GM03348 (cell line): ENCODE results near the gene OASL.

Experiments used
- DNase-seq: peaks from one replicate; pipeline ENCODE4 v3.0.0; 2012; ENCODE audit warnings: low spot score

OASL gene

DNA sequence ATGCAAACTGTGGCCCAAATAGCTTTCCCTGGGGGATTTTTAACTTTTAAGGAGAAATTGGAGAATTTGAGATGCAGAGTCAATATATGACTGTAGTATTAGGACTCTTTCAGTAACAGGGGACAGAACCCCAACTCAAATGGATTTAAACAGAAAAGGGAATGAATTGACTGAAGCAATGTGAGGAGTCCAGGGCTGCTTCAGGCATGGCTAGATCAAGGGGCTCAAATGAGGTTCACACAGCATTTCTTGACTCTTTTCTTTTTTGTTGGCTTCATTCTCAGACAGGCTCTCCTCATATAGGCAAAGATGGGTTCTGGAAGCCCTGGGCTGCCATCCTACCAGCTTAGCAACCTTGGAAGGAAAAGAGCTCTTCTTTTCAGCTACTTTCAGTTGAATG is 47.1 kb downstream of the OASL start:
- DNase-seq = no peak

GRCh38 chr12:120990487-120991055 is 48.5 kb downstream of the OASL start:
- DNase-seq = no peak

- no peak for DNase-seq
These were observed 49.4 kb downstream of the OASL start for GRCh38 chr12:120989687-120990086.

DNA sequence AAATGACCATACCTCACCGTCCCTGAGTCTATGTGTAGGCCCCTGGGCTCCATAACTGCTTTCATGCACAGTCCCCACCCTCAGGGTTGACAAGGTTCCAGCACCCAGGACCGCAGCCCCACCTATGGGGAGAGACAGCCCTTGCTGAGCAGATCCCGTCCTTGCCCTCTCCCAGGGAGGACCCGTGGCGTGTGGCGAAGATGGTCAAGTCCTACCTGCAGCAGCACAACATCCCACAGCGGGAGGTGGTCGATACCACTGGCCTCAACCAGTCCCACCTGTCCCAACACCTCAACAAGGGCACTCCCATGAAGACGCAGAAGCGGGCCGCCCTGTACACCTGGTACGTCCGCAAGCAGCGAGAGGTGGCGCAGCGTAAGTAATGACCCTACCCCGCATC is 50.4 kb downstream of the OASL start:
- no peak for DNase-seq

- no peak for DNase-seq
These were observed 50.8 kb downstream of the OASL start for GRCh38 chr12:120988234-120988633.

- DNase-seq = no peak
These were observed 54.6 kb downstream of the OASL start for GRCh38 chr12:120984351-120984898.

DNA sequence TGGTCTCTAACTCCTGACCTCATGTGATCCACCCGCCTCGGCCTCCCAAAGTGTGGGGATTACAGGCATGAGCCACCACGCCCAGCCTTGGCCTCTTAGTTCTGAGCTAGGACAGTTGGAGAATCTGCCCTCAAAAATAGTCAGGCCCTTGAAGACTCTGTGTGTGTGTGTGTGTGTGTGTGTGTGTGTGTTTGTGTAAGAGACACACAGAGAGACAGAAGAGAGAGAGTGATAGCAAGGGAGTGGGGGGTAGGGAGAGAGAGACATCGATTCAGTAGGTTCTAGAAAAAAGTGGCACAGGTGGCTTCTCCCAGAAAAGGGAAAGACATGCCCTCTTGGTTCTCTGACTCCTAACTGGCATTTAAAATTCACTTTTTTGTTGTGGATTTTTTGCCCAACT is 55.3 kb downstream of the OASL start:
- DNase-seq = no peak

- DNase-seq = no peak
These were observed 56.4 kb downstream of the OASL start for GRCh38 chr12:120982659-120983058.

DNA sequence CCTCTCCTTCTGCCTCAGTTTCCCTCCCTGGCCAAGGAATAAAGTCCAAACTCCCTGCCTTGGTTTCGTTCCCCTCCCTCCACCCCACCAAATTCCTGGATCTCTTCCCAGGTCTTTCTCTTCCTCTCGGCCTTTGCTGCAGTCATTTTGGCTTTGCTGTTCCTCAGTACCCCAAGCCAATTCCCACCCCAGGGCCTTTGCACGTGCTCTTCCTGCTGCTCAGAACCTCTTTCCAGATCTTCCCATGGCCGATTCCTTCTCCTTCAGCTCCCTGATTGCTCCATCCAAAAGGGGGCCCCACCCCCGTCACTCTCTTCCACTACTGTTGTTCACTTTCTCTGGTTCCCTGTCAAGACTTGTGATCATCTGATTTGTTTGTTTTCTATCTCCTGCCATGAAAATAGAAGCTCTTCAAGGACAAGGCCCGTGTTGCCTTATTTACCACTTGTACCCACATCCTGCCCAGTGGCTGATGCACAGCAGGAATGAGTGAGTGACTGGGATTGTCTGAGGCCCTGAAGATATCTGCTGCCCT is 57.6 kb downstream of the OASL start:
- DNase-seq = no peak

- DNase-seq = no peak
These were observed 58.2 kb downstream of the OASL start for GRCh38 chr12:120980800-120981368.

GRCh38 chr12:120979862-120980696 is 59.0 kb downstream of the OASL start:
- DNase-seq = no peak

DNA sequence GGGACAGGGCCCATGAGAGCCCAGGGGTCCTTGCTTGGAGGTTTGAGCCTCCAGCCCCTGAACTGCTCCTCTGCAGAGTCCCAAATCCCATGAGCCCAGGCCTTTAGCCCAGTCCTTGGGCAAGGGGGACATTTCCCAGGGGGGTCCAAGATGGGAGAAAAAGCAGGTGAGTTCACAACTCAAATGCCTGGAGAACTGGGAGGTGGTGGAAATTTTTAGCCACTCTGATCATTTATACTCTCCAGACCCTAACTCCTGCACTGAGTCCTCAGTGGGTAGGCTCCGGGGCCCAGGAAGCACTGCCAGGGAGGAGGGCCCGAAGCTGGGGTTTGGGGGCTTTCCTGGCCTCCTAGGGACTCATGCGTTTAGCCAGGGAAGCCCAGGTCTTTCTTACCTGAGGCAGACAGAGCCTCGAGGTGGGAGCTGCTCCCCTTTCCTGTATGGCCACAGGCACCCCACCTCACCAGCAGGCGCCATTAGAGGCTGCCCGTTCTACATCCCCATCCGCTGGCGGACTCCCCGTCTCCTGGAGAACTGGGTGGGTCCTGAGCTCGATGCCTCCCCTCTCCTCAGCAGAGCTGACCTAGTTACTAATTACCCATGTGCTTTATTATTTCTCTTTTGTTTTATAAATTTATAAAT is 59.7 kb downstream of the OASL start:
- no peak for DNase-seq

DNA sequence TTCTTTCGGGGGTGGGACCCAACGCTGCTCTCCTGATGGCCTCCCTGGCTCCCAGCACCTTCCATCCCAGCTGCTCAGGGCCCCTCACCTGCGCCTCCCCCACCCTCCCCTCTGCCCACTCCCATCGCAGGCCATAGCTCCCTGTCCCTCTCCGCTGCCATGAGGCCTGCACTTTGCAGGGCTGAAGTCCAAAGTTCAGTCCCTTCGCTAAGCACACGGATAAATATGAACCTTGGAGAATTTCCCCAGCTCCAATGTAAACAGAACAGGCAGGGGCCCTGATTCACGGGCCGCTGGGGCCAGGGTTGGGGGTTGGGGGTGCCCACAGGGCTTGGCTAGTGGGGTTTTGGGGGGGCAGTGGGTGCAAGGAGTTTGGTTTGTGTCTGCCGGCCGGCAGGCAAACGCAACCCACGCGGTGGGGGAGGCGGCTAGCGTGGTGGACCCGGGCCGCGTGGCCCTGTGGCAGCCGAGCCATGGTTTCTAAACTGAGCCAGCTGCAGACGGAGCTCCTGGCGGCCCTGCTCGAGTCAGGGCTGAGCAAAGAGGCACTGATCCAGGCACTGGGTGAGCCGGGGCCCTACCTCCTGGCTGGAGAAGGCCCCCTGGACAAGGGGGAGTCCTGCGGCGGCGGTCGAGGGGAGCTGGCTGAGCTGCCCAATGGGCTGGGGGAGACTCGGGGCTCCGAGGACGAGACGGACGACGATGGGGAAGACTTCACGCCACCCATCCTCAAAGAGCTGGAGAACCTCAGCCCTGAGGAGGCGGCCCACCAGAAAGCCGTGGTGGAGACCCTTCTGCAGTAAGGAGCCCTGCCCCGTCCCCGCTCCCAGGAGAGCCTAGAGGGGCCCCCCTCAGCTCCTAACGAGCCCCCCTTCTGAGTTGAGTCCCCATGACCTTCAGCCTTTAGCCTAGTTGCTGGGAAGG is 60.5 kb downstream of the OASL start, which contains the start of gene HNF1A:
TSS of gene HNF1A (plus strand) at position 248 of the 924 bp plus-strand sequence. CDS start at position 474, 226 bp downstream.
- DNase-seq = no peak

DNA sequence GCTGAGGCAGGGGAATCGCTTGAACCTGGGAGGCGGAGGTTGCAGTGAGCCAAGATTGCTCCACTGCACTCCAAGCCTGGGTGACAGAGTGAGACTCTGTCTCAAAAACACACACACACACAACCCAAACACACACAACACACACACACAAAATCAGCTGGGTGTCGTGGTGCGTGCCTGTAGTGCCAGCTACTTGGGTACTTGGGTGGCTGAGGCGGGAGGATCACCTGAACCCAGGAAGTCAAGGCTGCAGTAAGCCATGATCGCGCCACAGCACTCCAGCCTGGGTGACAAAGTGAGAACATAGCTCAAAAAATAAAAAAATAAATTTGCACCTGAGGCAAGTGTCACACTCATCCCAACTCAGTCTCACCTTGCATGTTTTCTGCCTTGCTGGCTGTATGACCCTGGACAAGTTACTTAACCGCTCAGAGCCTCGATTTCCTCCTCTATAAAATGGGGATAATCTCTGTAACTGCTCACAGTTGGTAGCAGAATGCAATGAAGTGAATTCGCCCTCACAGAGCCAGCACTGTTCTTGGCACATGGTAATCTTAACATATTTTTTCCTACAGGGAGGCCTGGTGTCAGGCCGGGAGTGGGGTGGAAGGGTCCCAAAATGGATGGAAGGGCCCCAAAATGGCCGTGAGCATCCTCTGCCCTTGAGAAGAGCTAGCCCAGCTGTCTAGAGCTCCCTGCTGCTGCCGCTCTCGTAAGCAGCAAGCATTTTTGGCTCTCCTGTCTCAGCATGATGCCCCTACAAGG is 61.3 kb downstream of the OASL start:
- no peak for DNase-seq

DNA sequence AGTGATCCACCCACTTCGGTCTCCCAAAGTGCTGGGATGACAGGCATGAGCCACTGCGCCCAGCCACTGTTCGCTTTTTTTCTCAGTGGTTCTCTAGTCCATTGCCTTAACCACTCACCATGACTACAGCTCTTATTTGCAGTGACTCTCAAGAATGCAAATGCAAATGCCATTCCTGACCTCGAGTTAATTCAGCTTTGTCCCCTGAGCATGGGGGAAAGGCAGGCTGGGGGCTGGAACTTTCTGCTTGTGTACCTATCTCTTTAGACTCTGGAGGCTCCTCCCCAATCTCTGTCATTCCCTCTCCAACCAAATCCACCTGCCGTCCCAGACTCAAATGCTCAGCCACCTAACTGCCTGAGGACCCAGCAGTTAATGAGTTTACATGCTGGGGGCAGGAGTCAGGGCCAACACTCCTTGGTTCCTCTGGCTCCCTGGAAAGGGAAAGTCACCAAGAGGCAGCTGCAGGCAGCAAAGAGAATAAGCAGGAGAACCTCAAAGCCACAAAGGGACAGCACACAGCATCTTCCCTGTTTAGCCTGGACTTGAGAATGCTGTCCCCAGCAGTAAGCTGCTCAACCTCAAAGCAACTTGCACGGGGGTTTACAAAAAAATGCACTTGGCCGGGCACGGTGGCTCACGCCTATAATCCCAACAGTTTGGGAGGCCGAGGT is 66.0 kb downstream of the OASL start:
- DNase-seq = no peak

GRCh38 chr12:120971299-120972180 is 67.5 kb downstream of the OASL start:
- peak; percentile 84 for DNase-seq

DNA sequence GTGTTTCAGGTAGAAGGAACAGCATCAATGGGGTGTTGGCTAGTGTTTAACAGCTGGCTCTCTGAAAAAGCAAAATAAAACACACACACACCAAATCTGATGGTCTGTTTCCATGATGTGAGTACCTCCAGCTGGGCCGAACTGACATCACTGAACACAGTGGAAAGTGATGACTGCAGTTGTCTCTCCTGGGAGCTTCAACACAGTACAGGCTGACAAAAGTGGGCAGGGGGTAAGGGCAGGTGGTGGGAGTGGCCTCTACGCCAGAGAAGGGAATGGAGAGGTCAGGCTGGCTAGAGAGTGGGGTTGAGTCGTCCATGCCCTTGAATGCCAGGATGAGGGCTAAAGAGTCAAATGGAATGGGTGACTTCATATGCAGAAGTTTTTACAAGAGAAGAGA is 68.7 kb downstream of the OASL start:
- no peak for DNase-seq
